GM23338 (cell line): ENCODE data around the gene CKLF. TPM values are rescaled to one million over a fixed set of nuclear protein-coding genes. Genes with fewer than 3 reads are reported as not detected.

ENCODE experiments used
- ATAC-seq: fragments of 200-7000 bp; cut with Tn5 transposase; 3 replicates; pipeline ENCODE4 v1.9.1; 2020
- DNase-seq: peaks from one replicate; pipeline ENCODE4 v3.0.0-alpha.2; 2015; ENCODE audit warnings: low spot score
- H2AFZ ChIP-seq: fragments of 200-600 bp; sonication (generic); 2 replicates; pipeline ENCODE4 v1.8.0; 2016; ENCODE audit warnings: antibody characterized with exemption, mild to moderate bottlenecking, moderate library complexity
- H3F3A ChIP-seq: fragments of 200-600 bp; sonication (generic); replicated peaks from 2 replicates; pipeline ENCODE4 v1.8.0; 2017; ENCODE audit warnings: antibody characterized with exemption, mixed run types, low read depth
- H3K27ac ChIP-seq: fragments of 200-600 bp; sonication (generic); 2 replicates; pipeline ENCODE4 v1.6.1; 2016; ENCODE audit warnings: low read depth
- H3K27me3 ChIP-seq: fragments of 200-600 bp; sonication (generic); 2 replicates; pipeline ENCODE4 v1.8.0; 2016; ENCODE audit warnings: mild to moderate bottlenecking, mixed run types, moderate library complexity; ENCODE audit not compliant: insufficient read depth
- H3K36me3 ChIP-seq: fragments of 200-600 bp; sonication (generic); 2 replicates; pipeline ENCODE4 v1.8.0; 2016; ENCODE audit warnings: mild to moderate bottlenecking; ENCODE audit not compliant: insufficient read depth
- H3K4me1 ChIP-seq: fragments of 200-600 bp; sonication (generic); 2 replicates; pipeline ENCODE4 v1.8.0; 2016; ENCODE audit warnings: mild to moderate bottlenecking, moderate library complexity; ENCODE audit not compliant: insufficient read depth
- H3K4me2 ChIP-seq: fragments of 200-600 bp; sonication (generic); 2 replicates; pipeline ENCODE4 v1.7.1; 2017; ENCODE audit warnings: mixed run types
- H3K4me3 ChIP-seq: fragments of 200-600 bp; sonication (generic); 2 replicates; pipeline ENCODE4 v1.6.1; 2016; ENCODE audit warnings: mixed run types
- H3K79me2 ChIP-seq: fragments of 200-600 bp; sonication (generic); replicated peaks from 2 replicates; pipeline ENCODE4 v1.8.0; 2017; ENCODE audit warnings: mild to moderate bottlenecking; ENCODE audit not compliant: insufficient read depth
- H3K9me2 ChIP-seq: fragments of 200-600 bp; sonication (generic); 2 replicates; pipeline ENCODE4 v1.8.0; 2017; ENCODE audit not compliant: insufficient read depth
- H4K20me1 ChIP-seq: fragments of 200-600 bp; sonication (generic); replicated peaks from 2 replicates; pipeline ENCODE4 v1.8.0; 2017; ENCODE audit warnings: mild to moderate bottlenecking; ENCODE audit not compliant: insufficient read depth
- H3K27ac Mint-ChIP-seq: 2 replicates; pipeline ENCODE4 v1.8.0; 2020; ENCODE audit warnings: inconsistent platforms, mild to moderate bottlenecking, moderate library complexity, mixed read lengths
- H3K27me3 Mint-ChIP-seq: 3 replicates; pipeline ENCODE4 v1.8.0; 2022; ENCODE audit warnings: low read depth, mild to moderate bottlenecking, moderate library complexity, mixed read lengths, inconsistent platforms; ENCODE audit not compliant: insufficient read depth, poor library complexity
- H3K36me3 Mint-ChIP-seq: 3 replicates; pipeline ENCODE4 v1.8.0; 2021; ENCODE audit warnings: low read depth, mild to moderate bottlenecking, inconsistent platforms, moderate library complexity, mixed read lengths
- H3K4me1 Mint-ChIP-seq: 3 replicates; pipeline ENCODE4 v1.8.0; 2020; ENCODE audit warnings: mild to moderate bottlenecking, inconsistent platforms, mixed read lengths
- H3K4me3 Mint-ChIP-seq: 3 replicates; pipeline ENCODE4 v1.8.0; 2021; ENCODE audit warnings: moderate library complexity, mild to moderate bottlenecking, inconsistent platforms, mixed read lengths
- H3K9me3 Mint-ChIP-seq: 3 replicates; pipeline ENCODE4 v1.8.0; 2020; ENCODE audit warnings: moderate library complexity, mild to moderate bottlenecking, inconsistent platforms, mixed read lengths
- CREB1 ChIP-seq: fragments of 250-450 bp; sonication (Bioruptor Pico); IDR thresholded peaks from 2 replicates; pipeline ENCODE4 v1.5.0; 2020; ENCODE audit warnings: low read depth, mild to moderate bottlenecking, moderate library complexity
- CTCF ChIP-seq, 2 experiments: fragments of 200-600 bp in 1 of 2; sonication (generic) in 1 of 2; conservative IDR thresholded peaks; 2 replicates each; pipeline versions ENCODE4 v1.5.1 to v1.6.1; 2016 to 2017; ENCODE audit warnings: antibody characterized with exemption in 2 of 2, low read depth in 2 of 2, mild to moderate bottlenecking in 2 of 2, moderate library complexity in 1 of 2
- EZH2 ChIP-seq: fragments of 200-600 bp; sonication (generic); IDR thresholded peaks from one replicate; pipeline ENCODE4 v1.8.0; 2017; ENCODE audit warnings: antibody characterized with exemption, mild to moderate bottlenecking, low read depth; ENCODE audit not compliant: unreplicated experiment
- EZH2phosphoT487 ChIP-seq: fragments of 200-600 bp; sonication (generic); IDR thresholded peaks from one replicate; pipeline ENCODE4 v1.8.1; 2018; ENCODE audit warnings: antibody characterized with exemption; ENCODE audit not compliant: unreplicated experiment
- JUNB ChIP-seq: IDR thresholded peaks from one replicate; pipeline ENCODE4 v1.6.1; 2016; ENCODE audit warnings: antibody characterized with exemption; ENCODE audit not compliant: unreplicated experiment
- NANOG ChIP-seq: IDR thresholded peaks from 2 replicates; pipeline ENCODE4 v1.6.1; 2016; ENCODE audit warnings: antibody characterized with exemption, borderline replicate concordance
- POLR2AphosphoS5 ChIP-seq: IDR thresholded peaks from 2 replicates; pipeline ENCODE4 v1.6.1; 2016; ENCODE audit warnings: antibody characterized with exemption, low read depth
- STAT1 ChIP-seq: IDR thresholded peaks from one replicate; pipeline ENCODE4 v1.6.1; 2016; ENCODE audit warnings: antibody characterized with exemption; ENCODE audit not compliant: unreplicated experiment
- ZNF114 ChIP-seq: fragments of 250-450 bp; sonication (Bioruptor Pico); IDR thresholded peaks from 2 replicates; pipeline ENCODE4 v1.5.0; 2020; ENCODE audit warnings: mild to moderate bottlenecking, moderate library complexity
- ZNF331 ChIP-seq: fragments of 250-450 bp; sonication (Bioruptor Pico); IDR thresholded peaks from 2 replicates; pipeline ENCODE4 v1.5.0; 2020; ENCODE audit warnings: low read depth, mild to moderate bottlenecking, moderate library complexity
- polyA plus RNA-seq: library from polyadenylated mRNA; unstranded; fragments of >200 nt; fragmentation: Nextera tagmentation; extraction: Ambion mirVana; gene quantifications from 2 replicates; pipeline ENCODE4 v1.2.1, GENCODE V29; 2016
- total RNA-seq: library from RNA; depleted of rRNA; stranded (reverse); fragments of >200 nt; shearing (Covaris generic); gene quantifications from 2 replicates; pipeline ENCODE4 v1.2.3, GENCODE V29; 2014
- TF ChIP-seq, protein P1 (sequence below): fragments of 250-450 bp; sonication (Bioruptor Pico); IDR thresholded peaks from 2 replicates; pipeline ENCODE4 v1.5.0; 2020; ENCODE audit warnings: mild to moderate bottlenecking, moderate library complexity
- TF ChIP-seq, protein P2 (sequence below): IDR thresholded peaks from 2 replicates; pipeline ENCODE4 v1.6.1; 2016; ENCODE audit warnings: antibody characterized with exemption
- TF ChIP-seq, protein P3 (sequence below): IDR thresholded peaks from one replicate; pipeline ENCODE4 v1.6.1; 2018; ENCODE audit warnings: antibody characterized with exemption; ENCODE audit not compliant: unreplicated experiment

Gene CKLF
- total and polyA plus RNA-seq, 2 experiments from 2014 or later, result 25.5 to 60.0 TPM

GRCh38 chr16:66576296-66576695, 23.9 kb downstream of the CKLF start:
- Histone ChIP-seq H3K27ac (no peak overlapping the region), H3K9me2 (no peaks in the 10 kb centered on the region), H3K79me2 (no peaks in the 10 kb centered on the region), H3K36me3 (no peaks in the 10 kb centered on the region), H3K4me2 (no peak overlapping the region), H3K4me1 (peaks cover 19% of the 10 kb centered on the region), H2AFZ (no peak overlapping the region), H3K27me3 (peaks cover 50% of the 10 kb centered on the region), H3K4me3 (no peak overlapping the region), H3F3A (no peaks in the 10 kb centered on the region), H4K20me1 (no peaks in the 10 kb centered on the region)
- no peak overlapping the region for H3K4me3 Mint-ChIP-seq
- TF ChIP-seq ZNF331 (CRISPR knock-in tag), result no peak
- TF ChIP-seq JUNB, result no peak
- TF ChIP-seq, protein P1, sequence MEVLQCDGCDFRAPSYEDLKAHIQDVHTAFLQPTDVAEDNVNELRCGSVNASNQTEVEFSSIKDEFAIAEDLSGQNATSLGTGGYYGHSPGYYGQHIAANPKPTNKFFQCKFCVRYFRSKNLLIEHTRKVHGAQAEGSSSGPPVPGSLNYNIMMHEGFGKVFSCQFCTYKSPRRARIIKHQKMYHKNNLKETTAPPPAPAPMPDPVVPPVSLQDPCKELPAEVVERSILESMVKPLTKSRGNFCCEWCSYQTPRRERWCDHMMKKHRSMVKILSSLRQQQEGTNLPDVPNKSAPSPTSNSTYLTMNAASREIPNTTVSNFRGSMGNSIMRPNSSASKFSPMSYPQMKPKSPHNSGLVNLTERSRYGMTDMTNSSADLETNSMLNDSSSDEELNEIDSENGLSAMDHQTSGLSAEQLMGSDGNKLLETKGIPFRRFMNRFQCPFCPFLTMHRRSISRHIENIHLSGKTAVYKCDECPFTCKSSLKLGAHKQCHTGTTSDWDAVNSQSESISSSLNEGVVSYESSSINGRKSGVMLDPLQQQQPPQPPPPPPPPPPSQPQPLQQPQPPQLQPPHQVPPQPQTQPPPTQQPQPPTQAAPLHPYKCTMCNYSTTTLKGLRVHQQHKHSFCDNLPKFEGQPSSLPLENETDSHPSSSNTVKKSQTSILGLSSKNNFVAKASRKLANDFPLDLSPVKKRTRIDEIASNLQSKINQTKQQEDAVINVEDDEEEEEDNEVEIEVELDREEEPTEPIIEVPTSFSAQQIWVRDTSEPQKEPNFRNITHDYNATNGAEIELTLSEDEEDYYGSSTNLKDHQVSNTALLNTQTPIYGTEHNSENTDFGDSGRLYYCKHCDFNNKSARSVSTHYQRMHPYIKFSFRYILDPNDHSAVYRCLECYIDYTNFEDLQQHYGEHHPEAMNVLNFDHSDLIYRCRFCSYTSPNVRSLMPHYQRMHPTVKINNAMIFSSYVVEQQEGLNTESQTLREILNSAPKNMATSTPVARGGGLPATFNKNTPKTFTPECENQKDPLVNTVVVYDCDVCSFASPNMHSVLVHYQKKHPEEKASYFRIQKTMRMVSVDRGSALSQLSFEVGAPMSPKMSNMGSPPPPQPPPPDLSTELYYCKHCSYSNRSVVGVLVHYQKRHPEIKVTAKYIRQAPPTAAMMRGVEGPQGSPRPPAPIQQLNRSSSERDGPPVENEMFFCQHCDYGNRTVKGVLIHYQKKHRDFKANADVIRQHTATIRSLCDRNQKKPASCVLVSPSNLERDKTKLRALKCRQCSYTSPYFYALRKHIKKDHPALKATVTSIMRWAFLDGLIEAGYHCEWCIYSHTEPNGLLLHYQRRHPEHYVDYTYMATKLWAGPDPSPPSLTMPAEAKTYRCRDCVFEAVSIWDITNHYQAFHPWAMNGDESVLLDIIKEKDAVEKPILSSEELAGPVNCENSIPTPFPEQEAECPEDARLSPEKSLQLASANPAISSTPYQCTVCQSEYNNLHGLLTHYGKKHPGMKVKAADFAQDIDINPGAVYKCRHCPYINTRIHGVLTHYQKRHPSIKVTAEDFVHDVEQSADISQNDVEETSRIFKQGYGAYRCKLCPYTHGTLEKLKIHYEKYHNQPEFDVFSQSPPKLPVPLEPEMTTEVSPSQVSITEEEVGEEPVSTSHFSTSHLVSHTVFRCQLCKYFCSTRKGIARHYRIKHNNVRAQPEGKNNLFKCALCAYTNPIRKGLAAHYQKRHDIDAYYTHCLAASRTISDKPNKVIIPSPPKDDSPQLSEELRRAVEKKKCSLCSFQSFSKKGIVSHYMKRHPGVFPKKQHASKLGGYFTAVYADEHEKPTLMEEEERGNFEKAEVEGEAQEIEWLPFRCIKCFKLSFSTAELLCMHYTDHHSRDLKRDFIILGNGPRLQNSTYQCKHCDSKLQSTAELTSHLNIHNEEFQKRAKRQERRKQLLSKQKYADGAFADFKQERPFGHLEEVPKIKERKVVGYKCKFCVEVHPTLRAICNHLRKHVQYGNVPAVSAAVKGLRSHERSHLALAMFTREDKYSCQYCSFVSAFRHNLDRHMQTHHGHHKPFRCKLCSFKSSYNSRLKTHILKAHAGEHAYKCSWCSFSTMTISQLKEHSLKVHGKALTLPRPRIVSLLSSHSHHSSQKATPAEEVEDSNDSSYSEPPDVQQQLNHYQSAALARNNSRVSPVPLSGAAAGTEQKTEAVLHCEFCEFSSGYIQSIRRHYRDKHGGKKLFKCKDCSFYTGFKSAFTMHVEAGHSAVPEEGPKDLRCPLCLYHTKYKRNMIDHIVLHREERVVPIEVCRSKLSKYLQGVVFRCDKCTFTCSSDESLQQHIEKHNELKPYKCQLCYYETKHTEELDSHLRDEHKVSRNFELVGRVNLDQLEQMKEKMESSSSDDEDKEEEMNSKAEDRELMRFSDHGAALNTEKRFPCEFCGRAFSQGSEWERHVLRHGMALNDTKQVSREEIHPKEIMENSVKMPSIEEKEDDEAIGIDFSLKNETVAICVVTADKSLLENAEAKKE, result no peak
- no peak for TF ChIP-seq STAT1
- no peak for TF ChIP-seq ZNF114 (CRISPR knock-in tag)
- TF ChIP-seq, protein P2, sequence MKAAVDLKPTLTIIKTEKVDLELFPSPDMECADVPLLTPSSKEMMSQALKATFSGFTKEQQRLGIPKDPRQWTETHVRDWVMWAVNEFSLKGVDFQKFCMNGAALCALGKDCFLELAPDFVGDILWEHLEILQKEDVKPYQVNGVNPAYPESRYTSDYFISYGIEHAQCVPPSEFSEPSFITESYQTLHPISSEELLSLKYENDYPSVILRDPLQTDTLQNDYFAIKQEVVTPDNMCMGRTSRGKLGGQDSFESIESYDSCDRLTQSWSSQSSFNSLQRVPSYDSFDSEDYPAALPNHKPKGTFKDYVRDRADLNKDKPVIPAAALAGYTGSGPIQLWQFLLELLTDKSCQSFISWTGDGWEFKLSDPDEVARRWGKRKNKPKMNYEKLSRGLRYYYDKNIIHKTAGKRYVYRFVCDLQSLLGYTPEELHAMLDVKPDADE, result no peak
- TF ChIP-seq EZH2phosphoT487, result no peak
- no peak for TF ChIP-seq CTCF (conservative IDR thresholded peaks at IDR 0.05; ENCODE audit: low read depth in 2 of 2)
- TF ChIP-seq, protein P3, sequence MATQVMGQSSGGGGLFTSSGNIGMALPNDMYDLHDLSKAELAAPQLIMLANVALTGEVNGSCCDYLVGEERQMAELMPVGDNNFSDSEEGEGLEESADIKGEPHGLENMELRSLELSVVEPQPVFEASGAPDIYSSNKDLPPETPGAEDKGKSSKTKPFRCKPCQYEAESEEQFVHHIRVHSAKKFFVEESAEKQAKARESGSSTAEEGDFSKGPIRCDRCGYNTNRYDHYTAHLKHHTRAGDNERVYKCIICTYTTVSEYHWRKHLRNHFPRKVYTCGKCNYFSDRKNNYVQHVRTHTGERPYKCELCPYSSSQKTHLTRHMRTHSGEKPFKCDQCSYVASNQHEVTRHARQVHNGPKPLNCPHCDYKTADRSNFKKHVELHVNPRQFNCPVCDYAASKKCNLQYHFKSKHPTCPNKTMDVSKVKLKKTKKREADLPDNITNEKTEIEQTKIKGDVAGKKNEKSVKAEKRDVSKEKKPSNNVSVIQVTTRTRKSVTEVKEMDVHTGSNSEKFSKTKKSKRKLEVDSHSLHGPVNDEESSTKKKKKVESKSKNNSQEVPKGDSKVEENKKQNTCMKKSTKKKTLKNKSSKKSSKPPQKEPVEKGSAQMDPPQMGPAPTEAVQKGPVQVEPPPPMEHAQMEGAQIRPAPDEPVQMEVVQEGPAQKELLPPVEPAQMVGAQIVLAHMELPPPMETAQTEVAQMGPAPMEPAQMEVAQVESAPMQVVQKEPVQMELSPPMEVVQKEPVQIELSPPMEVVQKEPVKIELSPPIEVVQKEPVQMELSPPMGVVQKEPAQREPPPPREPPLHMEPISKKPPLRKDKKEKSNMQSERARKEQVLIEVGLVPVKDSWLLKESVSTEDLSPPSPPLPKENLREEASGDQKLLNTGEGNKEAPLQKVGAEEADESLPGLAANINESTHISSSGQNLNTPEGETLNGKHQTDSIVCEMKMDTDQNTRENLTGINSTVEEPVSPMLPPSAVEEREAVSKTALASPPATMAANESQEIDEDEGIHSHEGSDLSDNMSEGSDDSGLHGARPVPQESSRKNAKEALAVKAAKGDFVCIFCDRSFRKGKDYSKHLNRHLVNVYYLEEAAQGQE, result no peak
- no peak for TF ChIP-seq EZH2
- no peak for TF ChIP-seq NANOG
- no peak for TF ChIP-seq POLR2AphosphoS5
- TF ChIP-seq CREB1 (CRISPR knock-in tag), result no peak
- no peaks in the 10 kb centered on the region for H3K36me3 Mint-ChIP-seq
- no peaks in the 10 kb centered on the region for H3K9me3 Mint-ChIP-seq
- DNase-seq (no peak), ATAC-seq (no peak)
- peaks cover 28% of the 10 kb centered on the region for H3K4me1 Mint-ChIP-seq
- peaks cover 43% of the 10 kb centered on the region for H3K27me3 Mint-ChIP-seq
- H3K27ac Mint-ChIP-seq, result no peak overlapping the region
